HG02571 (cell line): ENCODE measurements around the gene DENND4A.
A peak's percentile ranks its signal among the peaks of the same experiment; 100 is the strongest.
"Not testable (repeated sequence)": the region's sequence is repeated elsewhere in the genome, so short reads cannot be mapped to it uniquely, and the experiment has no call there.

Experiments
- ATAC-seq: cut with Tn5 transposase; IDR thresholded peaks from one replicate; pipeline ENCODE4 v1.9.1; 2021; ENCODE audit warnings: mild to moderate bottlenecking, moderate library complexity; ENCODE audit not compliant: unreplicated experiment

The DENND4A gene

DNA sequence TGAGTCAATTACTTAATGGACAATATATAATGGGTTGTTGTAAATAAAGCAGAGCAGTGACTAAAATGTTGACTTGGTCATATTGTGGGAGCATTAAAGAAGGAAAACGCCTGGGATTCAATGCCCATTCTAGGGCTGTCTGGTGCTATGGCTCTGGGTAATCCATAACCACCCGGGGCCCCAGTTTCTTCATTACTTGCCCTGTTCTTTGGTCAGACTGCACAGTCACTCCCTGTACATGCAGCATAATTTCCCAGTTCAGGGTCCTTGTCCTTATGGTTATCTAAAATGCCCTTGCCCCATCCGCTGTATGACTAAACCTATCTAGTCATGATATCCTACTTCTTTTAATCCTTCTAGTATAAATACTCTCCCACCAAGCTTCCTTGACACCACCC lies 27.5 kb upstream of the DENND4A start:
- no peak for ATAC-seq

- no peak for ATAC-seq
Measured at GRCh38 chr15:65818927-65819562, 27.0 kb upstream of the DENND4A start.

GRCh38 chr15:65816441-65816840 lies 24.3 kb upstream of the DENND4A start:
- no peak for ATAC-seq

DNA sequence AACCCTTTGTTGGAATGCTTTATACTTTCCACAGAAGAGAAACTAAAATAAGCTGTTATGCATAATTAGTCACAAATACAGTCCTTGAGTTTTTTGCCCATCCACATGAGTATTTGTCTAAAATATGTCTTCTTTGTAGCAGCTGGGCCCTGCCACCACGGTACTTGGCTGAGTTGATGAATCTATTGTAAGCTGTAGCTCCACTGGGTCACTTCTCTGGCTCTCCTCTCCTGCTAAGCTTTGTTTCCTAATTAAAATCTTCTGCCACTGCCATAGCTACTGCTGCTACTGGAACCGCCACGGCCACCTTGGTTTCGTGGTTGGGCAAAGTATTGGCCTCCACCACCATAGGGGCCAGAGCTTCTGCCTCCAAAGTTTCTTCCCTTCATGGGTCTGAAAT lies 23.9 kb upstream of the DENND4A start:
- not testable (repeated sequence) for ATAC-seq

DNA sequence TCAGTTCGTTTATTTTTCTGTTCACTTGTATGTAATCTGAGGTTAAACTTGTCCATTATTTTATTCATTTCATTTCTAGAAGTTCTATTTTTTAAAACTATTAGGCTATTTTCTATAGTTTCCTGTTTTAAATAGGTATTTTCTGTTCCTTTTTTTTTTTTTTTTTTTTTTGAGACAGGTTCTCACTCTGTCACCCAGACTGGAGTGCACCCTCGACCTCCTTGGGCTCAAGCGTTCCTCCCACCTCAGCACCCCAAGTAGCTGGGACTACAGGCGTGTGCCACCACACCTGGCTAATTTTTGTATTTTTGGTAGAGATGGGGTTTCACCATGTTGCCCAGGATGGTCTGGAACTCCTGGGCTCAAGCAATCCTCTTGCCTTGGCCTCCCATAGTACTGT lies 22.2 kb upstream of the DENND4A start:
- not testable (repeated sequence) for ATAC-seq

DNA sequence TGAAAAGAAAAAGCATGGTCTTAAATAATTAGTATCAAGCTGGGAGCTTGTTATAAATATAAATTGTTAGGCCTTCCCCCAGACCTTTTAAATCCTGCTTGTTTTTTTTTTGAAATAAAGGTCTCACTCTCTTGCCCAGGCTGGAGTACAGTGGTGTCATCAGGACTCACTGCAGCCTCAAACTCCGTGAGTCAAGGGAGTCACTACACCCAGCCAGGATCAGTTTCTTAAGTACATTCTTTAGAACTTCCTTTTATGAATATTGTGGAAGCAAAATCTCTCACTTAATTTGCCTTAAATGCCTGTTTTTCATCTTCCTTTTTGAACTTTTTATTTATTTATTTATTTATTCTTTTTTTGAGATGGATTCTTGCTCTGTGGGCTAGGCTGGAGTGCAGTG lies 20.8 kb upstream of the DENND4A start:
- no peak for ATAC-seq

- ATAC-seq, result no peak
Measured at GRCh38 chr15:65812467-65812866, 20.4 kb upstream of the DENND4A start.

DNA sequence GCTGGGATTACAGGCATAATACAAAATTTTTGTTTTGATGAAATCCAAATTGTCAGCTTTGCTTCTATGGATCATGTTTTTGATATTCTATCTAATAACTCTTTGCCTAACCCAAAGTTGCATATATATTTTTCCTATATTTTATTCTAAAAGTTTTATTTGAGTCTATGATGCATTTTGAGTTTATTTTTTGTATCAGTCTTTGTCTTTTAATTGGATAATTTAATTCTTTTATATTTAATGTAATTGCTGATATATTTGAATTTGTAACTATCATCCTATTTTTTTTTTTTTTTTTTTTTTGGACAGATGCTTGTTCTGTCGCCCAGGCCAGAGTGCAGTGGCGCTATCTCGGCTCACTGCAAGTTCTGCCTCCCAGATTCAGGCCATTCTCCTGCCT lies 19.7 kb upstream of the DENND4A start:
- ATAC-seq, result no peak

GRCh38 chr15:65811011-65811733 lies 19.1 kb upstream of the DENND4A start:
- not testable (repeated sequence) for ATAC-seq

GRCh38 chr15:65806397-65806796 lies 14.3 kb upstream of the DENND4A start:
- ATAC-seq, result no peak

DNA sequence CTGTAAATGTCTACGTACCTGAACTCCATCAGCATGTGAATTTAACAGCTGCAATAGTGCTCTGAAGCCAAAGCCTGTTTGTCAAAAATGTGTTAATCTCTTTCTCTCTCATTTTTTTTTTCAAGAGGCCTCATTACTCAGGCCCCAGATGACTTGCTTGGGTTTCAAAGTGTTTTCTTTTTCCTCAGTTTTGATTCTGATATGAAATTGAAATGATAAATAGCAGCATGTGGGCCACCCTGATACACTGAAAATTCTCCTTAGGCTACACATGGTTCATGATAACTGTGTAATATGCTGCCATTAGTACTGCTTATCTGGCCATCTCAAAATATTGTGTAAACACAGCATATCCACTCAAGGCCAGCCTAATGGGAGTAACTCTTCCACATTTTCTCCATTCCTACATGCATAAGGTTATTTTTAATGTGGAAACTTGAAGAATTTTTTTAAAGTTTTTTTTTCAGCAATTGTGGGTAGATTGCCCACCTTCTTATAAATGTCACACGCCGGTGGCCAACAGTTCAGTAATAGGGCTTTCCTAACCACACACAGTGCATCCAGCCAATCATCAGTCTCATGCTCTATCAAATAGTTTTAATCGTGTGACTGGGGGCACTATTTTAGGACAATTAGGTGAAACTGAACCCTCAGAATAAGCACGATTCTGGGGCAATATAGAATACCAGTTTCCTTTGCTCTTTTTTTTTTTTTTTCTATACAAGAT lies 13.1 kb upstream of the DENND4A start:
- no peak for ATAC-seq

- ATAC-seq, result no peak
Measured at GRCh38 chr15:65804252-65804931, 12.3 kb upstream of the DENND4A start.

DNA sequence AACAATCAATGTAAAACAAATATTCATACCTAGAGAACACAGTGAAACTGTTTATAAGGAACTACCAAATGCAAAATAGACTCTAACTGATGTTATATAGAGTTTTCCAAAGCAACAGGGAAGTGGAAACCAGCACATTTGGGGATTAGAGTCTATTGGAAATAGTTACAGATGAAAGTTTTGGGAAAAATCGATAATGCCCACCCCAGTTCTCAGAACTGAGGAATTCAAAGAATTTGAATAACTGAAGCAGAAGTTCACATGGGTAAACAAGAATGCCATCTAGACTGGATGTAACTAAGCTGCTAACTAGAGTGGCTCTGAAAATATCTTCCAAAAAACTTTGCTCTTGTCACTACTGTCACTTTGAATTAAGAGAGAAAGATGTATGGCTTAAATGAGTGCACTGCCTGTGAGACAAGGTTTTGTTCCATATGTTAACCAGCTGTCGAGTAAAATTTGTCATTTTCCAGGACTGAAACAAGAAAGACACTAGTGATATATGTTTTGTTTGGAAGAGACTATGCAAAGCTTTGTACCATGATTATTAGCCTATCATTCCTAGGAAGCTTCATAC lies 9.2 kb upstream of the DENND4A start:
- ATAC-seq, result no peak

- ATAC-seq, result no peak
Measured at GRCh38 chr15:65796610-65797078, 4.6 kb upstream of the DENND4A start.

DNA sequence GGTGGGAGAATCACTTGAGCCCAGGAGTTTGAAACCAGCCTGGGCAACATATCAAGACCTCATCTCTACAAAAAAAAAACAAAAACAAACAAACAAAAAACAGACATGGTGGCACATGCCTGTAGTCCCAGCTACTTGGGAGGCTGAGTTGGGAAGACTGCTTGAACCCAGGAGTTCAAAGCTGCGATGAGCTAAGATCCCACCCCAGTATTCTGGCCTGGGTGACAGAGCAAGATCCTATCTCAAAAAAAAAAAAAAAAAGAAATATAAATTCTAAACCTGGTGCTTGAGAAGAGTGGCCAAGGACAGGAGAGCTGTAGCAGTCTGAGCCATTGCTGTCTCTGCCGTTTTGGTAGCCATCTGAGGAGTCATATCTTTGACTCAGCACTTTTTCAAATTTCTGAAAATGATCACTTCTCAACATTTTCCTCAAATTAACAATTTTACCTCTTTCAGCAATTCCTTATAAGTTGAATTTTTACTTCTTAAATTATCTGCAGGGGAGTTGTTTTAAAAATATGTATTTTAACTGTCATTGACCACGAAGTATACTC lies 3.6 kb upstream of the DENND4A start:
- ATAC-seq, result no peak

DNA sequence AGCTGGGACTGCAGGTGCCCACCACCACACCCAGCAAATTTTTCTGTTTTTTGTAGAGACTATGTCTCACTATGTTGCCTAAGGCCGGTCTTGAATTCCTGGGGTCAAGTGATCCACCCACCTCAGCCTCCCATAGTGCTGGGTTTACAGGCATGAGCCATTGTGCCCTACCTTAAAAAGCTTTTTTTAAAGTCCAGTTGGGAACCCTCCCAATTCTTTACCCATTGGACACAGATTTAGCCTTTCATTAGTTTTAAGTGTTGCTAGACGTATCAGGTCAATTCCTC lies 1.7 kb upstream of the DENND4A start:
- no peak for ATAC-seq

DNA sequence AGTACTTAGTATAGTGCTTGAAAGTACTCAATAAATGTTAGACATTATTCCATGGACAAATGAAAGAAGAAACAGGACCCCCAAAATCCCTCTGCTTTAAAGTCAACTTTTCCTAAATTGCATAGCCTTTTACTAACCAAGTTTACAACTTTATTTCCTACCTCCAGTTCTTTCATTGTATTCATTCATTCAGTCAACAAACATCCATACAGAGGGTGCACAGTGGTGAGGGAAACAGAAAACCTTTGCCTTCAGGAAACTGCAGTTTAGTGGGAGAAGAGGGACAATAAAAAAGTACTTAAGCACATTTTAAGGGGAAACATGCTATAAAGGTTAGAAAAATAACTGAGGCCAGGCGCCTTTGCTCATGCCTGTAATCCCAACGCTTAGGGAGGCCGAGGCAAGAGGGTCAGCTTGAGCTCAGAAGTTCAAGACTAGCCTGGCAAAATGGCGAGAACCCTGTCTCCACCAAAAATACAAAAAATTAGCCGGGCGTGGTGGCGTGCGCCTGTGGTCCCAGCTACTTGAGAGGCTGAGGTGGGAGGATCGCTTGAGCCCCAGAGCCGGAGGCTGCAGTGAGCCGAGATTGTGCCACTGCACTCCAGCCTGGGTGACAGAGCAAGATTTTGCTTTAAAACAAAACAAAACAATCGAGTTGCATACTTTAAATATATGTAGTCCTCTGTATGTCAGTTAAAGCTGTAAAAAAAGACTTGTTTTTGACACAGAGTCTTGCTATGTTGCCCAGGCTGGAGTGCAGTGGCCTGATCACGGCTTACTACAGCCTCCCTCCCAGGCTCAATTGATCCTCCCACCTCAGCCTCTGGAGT lies 1.1 kb upstream of the DENND4A start:
- ATAC-seq, result no peak

- peak; percentile 11 for ATAC-seq
Measured at GRCh38 chr15:65791335-65792137, 557 bp downstream of the DENND4A start.

- no peak for ATAC-seq
Measured at GRCh38 chr15:65790694-65791334, 1.3 kb downstream of the DENND4A start.
